Muscle of leg (tissue), 16 donors: Measurements from ENCODE around the gene WASHC2A. TPM values are rescaled to one million over a fixed set of nuclear protein-coding genes. Genes with fewer than 3 reads are reported as not detected.
"Not testable (repeated sequence)": the region's sequence is repeated elsewhere in the genome, so short reads cannot be mapped to it uniquely, and the experiment has no call there.

Experiments
- DNase-seq: peaks from one replicate; pipeline ENCODE4 v3.0.0; 2013
- H3K27ac ChIP-seq: one replicate; pipeline ENCODE4 v1.5.1; 2013; ENCODE audit warnings: mild to moderate bottlenecking, low read length, control low read depth
- H3K27me3 ChIP-seq: one replicate; pipeline ENCODE4 v1.6.1; 2013; ENCODE audit warnings: low read length; ENCODE audit not compliant: control insufficient read depth, insufficient read depth
- H3K36me3 ChIP-seq: one replicate; pipeline ENCODE4 v1.6.1; 2013; ENCODE audit warnings: low read length; ENCODE audit not compliant: control insufficient read depth, insufficient read depth
- H3K4me1 ChIP-seq: one replicate; pipeline ENCODE4 v1.6.1; 2013; ENCODE audit warnings: low read length; ENCODE audit not compliant: control insufficient read depth, insufficient read depth
- H3K4me3 ChIP-seq: one replicate; pipeline ENCODE4 v1.5.1; 2013; ENCODE audit warnings: low read length, control low read depth
- H3K9me3 ChIP-seq: replicated peaks from 2 replicates; pipeline ENCODE4 v1.6.1; 2013; ENCODE audit warnings: low read depth, low read length; ENCODE audit not compliant: control insufficient read depth
- WGBS: methylation state at CpG from one replicate; pipeline ENCODE4 v1.1.5; 2013; ENCODE audit warnings: missing lambda C conversion rate; ENCODE audit not compliant: insufficient coverage; 5-methylcytosine and 5-hydroxymethylcytosine counted together
- long read RNA-seq, 11 donors: transcript quantifications; one replicate each; lab custom pipeline, GENCODE V29; 2026
- polyA plus RNA-seq, 8 donors: library from polyadenylated mRNA; unstranded; fragments of 120-200 nt; gene quantifications; one replicate each; pipeline versions ENCODE4 v1.2.1 to v1.2.3, GENCODE V29; 2013; ENCODE audit warnings: inconsistent platforms in 1 of 8, low replicate concordance in 1 of 8; ENCODE audit not compliant: insufficient read length in 8 of 8, insufficient read depth in 1 of 8
- total RNA-seq: library from RNA; stranded (reverse); fragments of 120-200 nt; gene quantifications from one replicate; pipeline ENCODE4 v1.2.4, GENCODE V29; 2013

The WASHC2A gene, protein sequence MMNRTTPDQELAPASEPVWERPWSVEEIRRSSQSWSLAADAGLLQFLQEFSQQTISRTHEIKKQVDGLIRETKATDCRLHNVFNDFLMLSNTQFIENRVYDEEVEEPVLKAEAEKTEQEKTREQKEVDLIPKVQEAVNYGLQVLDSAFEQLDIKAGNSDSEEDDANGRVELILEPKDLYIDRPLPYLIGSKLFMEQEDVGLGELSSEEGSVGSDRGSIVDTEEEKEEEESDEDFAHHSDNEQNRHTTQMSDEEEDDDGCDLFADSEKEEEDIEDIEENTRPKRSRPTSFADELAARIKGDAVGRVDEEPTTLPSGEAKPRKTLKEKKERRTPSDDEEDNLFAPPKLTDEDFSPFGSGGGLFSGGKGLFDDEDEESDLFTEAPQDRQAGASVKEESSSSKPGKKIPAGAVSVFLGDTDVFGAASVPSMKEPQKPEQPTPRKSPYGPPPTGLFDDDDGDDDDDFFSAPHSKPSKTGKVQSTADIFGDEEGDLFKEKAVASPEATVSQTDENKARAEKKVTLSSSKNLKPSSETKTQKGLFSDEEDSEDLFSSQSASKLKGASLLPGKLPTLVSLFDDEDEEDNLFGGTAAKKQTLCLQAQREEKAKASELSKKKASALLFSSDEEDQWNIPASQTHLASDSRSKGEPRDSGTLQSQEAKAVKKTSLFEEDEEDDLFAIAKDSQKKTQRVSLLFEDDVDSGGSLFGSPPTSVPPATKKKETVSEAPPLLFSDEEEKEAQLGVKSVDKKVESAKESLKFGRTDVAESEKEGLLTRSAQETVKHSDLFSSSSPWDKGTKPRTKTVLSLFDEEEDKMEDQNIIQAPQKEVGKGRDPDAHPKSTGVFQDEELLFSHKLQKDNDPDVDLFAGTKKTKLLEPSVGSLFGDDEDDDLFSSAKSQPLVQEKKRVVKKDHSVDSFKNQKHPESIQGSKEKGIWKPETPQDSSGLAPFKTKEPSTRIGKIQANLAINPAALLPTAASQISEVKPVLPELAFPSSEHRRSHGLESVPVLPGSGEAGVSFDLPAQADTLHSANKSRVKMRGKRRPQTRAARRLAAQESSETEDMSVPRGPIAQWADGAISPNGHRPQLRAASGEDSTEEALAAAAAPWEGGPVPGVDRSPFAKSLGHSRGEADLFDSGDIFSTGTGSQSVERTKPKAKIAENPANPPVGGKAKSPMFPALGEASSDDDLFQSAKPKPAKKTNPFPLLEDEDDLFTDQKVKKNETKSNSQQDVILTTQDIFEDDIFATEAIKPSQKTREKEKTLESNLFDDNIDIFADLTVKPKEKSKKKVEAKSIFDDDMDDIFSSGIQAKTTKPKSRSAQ (N-terminal part only)
- total RNA-seq, result 22.0 TPM
- 10 to 100 TPM; 22.2 to 32.4 (median 25.6) TPM for polyA plus RNA-seq
- long read RNA-seq, donor 1, result 0 reads
- long read RNA-seq, donor 2, result 0 reads
- long read RNA-seq, donor 3, result 0 reads
- long read RNA-seq, donor 4, partial matches to known transcripts, result 0 of 1 reads
- long read RNA-seq, donor 4, other reads (novel, unspliced or antisense), result 0 of 1 reads
- long read RNA-seq, donor 5, full-length matches to known transcripts, result 1 of 1 reads
- long read RNA-seq, donor 5, partial matches to known transcripts, result 0 of 1 reads
- long read RNA-seq, donor 5, other reads (novel, unspliced or antisense), result 0 of 1 reads
- long read RNA-seq, donor 6, full-length matches to known transcripts, result 1 of 14 reads
- long read RNA-seq, donor 6, partial matches to known transcripts, result 13 of 14 reads
- long read RNA-seq, donor 6, other reads (novel, unspliced or antisense), result 0 of 14 reads
- long read RNA-seq, donor 7, full-length matches to known transcripts, result 1 of 1 reads
- long read RNA-seq, donor 7, partial matches to known transcripts, result 0 of 1 reads
- long read RNA-seq, donor 7, other reads (novel, unspliced or antisense), result 0 of 1 reads
- long read RNA-seq, donor 8, partial matches to known transcripts, result 6 of 6 reads
- long read RNA-seq, donor 8, other reads (novel, unspliced or antisense), result 0 of 6 reads
- long read RNA-seq, donor 9, result 0 reads
- long read RNA-seq, donor 10, full-length matches to known transcripts, result 1 of 1 reads
- long read RNA-seq, donor 10, partial matches to known transcripts, result 0 of 1 reads
- long read RNA-seq, donor 10, other reads (novel, unspliced or antisense), result 0 of 1 reads
- long read RNA-seq, donor 11, partial matches to known transcripts, result 10 of 10 reads
- long read RNA-seq, donor 11, other reads (novel, unspliced or antisense), result 0 of 10 reads

DNA sequence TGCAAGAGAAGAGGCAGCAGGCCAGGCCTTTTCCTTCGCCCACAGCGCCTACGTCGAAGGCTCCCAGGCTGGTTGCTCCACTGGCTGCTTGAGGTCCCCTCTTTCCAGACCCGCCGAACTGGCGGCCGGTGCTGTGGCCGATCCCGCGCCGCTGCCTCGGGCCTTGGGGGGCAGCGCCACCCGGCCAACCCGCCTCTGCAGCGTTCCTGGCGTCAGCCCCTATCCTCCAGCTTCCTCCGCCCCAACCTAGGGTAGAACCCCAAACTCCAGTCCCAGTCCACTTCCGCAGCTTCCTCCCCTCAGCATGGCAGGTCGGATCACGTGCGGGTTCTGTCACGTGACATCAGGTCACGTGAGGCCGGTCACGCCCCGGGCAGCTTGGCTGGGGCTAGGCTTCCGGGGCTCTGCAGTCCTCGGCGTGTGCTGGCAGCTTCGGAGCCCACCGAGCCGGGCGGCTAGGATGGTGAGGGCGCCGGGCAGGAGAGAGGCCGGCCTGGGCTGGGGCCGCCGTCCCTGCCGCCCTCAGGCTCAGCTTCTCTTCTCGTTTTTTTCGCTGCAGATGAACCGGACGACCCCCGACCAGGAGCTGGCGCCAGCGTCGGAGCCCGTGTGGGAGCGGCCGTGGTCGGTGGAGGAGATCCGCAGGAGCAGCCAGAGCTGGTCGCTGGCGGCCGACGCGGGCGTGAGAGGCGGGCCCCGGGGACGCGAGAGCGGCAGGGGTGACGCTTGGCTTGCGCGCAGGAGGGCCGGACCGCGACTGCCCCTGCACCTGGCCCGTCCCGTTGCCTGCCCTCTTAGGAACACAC is at the start of gene WASHC2A:
TSS of gene WASHC2A (plus strand) at position 409 of the 806 bp plus-strand sequence. CDS start at position 461, 52 bp downstream.
- not testable (repeated sequence) for H3K4me1 ChIP-seq, H3K9me3 ChIP-seq, H3K36me3 ChIP-seq, H3K27me3 ChIP-seq
- 0% methylated on average over 33 of the region's 73 CpGs for WGBS
- Histone ChIP-seq H3K27ac (peak within 1 kb of the TSS; percentile 42), H3K4me3 (peak within 1 kb of the TSS; percentile 64)
- DNase-seq, result peak; percentile 62

DNA sequence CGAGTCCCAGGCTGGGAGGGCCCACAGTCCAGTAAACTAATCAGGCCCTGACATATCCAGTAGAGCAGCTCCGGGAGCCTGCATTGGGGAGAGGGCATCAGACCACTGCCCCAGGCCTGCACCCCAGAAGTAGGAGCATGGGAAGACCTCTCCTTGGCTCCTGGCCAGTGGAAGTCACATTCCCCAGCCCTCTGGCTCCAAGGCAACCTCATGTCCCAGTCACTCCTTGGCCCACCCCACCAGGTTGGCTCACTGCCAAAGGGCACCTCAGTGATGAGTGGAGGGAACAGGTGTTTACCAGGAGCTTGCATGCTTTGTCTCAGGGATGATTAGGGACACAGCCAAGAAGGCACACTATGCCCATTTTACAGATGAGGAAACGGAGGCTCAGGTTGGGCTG is 48.5 kb upstream of the WASHC2A start:
- not testable (repeated sequence) for H3K9me3 ChIP-seq, H3K27ac ChIP-seq, H3K27me3 ChIP-seq, H3K4me1 ChIP-seq, H3K36me3 ChIP-seq, H3K4me3 ChIP-seq
- DNase-seq, result peak; percentile 12
- WGBS, result 79% methylated on average over 3 of the region's 3 CpGs

DNA sequence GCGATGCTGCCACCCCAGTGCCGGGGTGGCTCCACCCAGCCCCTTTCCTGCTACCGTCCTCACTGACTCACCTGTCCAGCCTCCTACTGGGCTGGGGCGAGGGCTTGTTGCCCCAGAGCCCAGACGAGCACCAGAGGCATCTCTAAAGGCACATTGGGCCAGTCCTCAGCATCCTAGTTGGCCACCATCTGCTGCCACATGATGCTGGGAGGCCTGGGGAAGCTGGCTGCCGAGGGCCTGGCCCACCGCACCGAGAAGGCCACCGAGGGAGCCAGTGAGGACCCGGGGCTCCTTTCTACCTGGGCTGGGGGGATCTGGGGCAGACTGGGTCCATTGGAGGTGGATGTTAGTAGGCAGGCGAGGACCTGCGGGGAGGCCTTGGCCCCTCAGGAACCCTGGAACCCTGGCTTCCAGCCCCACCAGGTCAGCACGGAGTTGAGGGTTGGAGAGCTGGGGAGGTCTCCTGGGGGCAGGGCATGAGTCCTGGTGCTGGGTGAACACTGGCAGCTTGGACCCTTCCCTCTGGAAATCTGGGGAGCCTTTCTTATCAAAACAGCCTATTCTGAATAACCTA is 47.2 kb upstream of the WASHC2A start:
- H3K4me3 ChIP-seq, H3K27me3 ChIP-seq, H3K4me1 ChIP-seq, DNase-seq, H3K9me3 ChIP-seq, H3K27ac ChIP-seq, H3K36me3 ChIP-seq: not testable (repeated sequence)
- 67% methylated on average over 6 of the region's 13 CpGs for WGBS

GRCh38 chr10:50021646-50022045 is 46.1 kb upstream of the WASHC2A start:
- Histone ChIP-seq H3K4me3 (no peak overlapping the region), H3K27ac (no peak overlapping the region), H3K36me3 (no peaks in the 10 kb centered on the region), H3K9me3 (no peaks in the 10 kb centered on the region), H3K27me3 (peaks cover 13% of the 10 kb centered on the region), H3K4me1 (no peaks in the 10 kb centered on the region)
- DNase-seq, result no peak
- WGBS, result 33% methylated on average over 1 of the region's 3 CpGs

DNA sequence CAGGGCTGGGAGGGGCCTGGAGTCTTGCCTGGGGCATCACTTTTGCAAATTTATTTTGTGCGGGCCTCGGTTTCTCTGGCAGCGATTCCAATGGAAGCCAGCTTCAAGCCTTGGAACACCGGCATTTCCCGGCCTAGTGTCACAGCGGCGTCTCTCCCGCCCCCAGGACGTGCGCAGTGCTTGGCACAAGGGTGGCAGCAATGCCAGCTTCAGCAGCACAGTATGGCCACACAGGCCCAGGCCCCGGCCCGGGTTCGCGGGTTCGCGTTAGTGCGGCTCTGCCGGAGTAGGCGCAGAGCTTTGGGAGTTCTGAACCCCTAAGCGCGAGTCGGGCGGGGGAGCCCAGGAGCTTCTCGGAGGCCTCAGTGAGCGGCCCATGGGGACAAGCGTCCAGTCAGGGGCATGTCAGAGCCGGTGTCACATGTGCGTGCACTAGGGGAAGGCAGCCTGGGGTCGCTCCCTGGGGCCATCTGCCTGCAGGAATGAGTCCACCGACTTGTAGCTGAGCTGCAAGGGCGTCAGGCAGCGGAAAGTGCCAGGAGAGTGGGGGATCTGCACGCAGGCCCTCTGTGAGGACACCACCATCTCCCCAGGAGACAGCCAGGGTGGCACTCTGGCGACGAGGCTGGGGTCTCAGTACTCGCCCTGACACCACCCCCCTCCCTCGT is 42.9 kb upstream of the WASHC2A start:
- not testable (repeated sequence) for DNase-seq, H3K4me3 ChIP-seq, H3K4me1 ChIP-seq, H3K9me3 ChIP-seq, H3K36me3 ChIP-seq, H3K27ac ChIP-seq
- 8% methylated on average over 24 of the region's 37 CpGs for WGBS
- peaks cover 14% of the 10 kb centered on the region for H3K27me3 ChIP-seq

GRCh38 chr10:50025627-50026026 is 42.1 kb upstream of the WASHC2A start:
- no peak overlapping the region for H3K4me3 ChIP-seq
- DNase-seq, result no peak
- H3K4me1 ChIP-seq, result no peaks in the 10 kb centered on the region
- H3K27me3 ChIP-seq, result peaks cover 14% of the 10 kb centered on the region
- H3K36me3 ChIP-seq, result no peaks in the 10 kb centered on the region
- WGBS, result 81% methylated on average over 14 of the region's 14 CpGs
- H3K27ac ChIP-seq, result no peak overlapping the region
- no peaks in the 10 kb centered on the region for H3K9me3 ChIP-seq

DNA sequence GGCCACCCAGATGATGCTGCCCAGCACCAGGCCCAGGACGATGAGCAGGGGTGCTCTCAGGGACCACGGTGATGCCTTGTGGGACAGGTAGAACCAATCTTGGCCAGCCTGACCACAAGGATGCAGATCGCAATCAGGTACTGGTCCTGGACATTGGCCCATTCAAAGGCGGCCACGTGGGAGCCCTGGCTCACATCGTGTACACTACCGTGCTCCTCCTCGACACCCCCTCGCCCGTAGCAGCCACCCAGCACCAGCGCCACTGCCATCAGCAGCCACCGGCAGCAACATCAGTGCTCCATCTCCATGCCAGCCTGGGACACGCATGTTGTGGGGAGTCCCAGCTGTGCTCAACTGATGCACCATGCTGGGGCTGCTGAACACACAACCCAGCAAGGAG is 40.6 kb upstream of the WASHC2A start:
- 88% methylated on average over 13 of the region's 13 CpGs for WGBS
- Histone ChIP-seq H3K36me3 (no peaks in the 10 kb centered on the region), H3K4me3 (no peak overlapping the region), H3K9me3 (no peaks in the 10 kb centered on the region), H3K27me3 (peaks cover 14% of the 10 kb centered on the region), H3K4me1 (no peaks in the 10 kb centered on the region), H3K27ac (no peak overlapping the region)
- no peak for DNase-seq

DNA sequence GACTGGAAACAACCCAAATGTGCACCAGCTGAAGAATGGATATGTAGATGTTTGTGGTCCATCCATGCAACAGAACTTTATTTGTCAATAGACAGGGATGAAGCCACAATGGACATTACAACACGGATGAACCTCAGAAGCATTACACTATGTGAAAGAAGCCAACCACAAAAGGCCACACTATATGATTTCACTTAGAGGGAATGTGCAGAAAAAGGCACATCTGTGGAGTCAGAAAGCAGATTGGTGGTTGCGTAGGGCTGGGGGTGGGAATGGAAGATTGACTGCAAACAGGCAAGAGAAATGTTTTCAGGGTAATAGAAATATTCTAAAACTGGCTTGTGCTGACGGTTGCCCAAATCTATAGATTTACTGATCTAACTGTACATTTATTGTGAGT is 34.3 kb upstream of the WASHC2A start:
- H3K4me1 ChIP-seq, result no peaks in the 10 kb centered on the region
- no peaks in the 10 kb centered on the region for H3K9me3 ChIP-seq
- H3K4me3 ChIP-seq, result no peak overlapping the region
- H3K27ac ChIP-seq, result no peak overlapping the region
- DNase-seq, result no peak
- no peaks in the 10 kb centered on the region for H3K27me3 ChIP-seq
- 100% methylated on average over 1 of the region's 3 CpGs for WGBS
- no peaks in the 10 kb centered on the region for H3K36me3 ChIP-seq
